WTC11 (cell line): ENCODE results near the gene XRCC5. TPM values are rescaled to one million over a fixed set of nuclear protein-coding genes. Genes with fewer than 3 reads are reported as not detected.

ENCODE experiments used
- ATAC-seq: fragments of 200-7000 bp; cut with Tn5 transposase; 2 replicates; pipeline ENCODE4 v1.10.0; 2021; ENCODE audit warnings: mild to moderate bottlenecking, moderate library complexity
- CTCF ChIA-PET: fragments of 300-600 bp; sonication (Branson Sonifier 250); formaldehyde crosslinking; loops from one replicate; lab custom pipeline; 2021; ENCODE audit warnings: antibody characterized with exemption; lab: Charles Lee
- POLR2A ChIA-PET: fragments of 350-600 bp; sonication (Branson Sonifier 250); formaldehyde crosslinking; loops from one replicate; lab custom pipeline; 2021; ENCODE audit warnings: antibody characterized with exemption; lab: Charles Lee
- DNase-seq: peaks from one replicate; pipeline ENCODE4 v3.0.0; 2021; ENCODE audit warnings: low spot score
- H3K27ac Mint-ChIP-seq: 2 replicates; pipeline ENCODE4 v1.8.0; 2021; ENCODE audit warnings: mixed read lengths
- H3K27me3 Mint-ChIP-seq: 2 replicates; pipeline ENCODE4 v1.8.0; 2021; ENCODE audit warnings: low read depth, mild to moderate bottlenecking, moderate library complexity, mixed read lengths
- H3K36me3 Mint-ChIP-seq: 2 replicates; pipeline ENCODE4 v1.8.0; 2021; ENCODE audit warnings: mixed read lengths
- H3K4me1 Mint-ChIP-seq: 2 replicates; pipeline ENCODE4 v1.8.0; 2022; ENCODE audit warnings: mixed read lengths
- H3K4me3 Mint-ChIP-seq: 2 replicates; pipeline ENCODE4 v1.8.0; 2021; ENCODE audit warnings: mild to moderate bottlenecking, moderate library complexity, mixed read lengths
- H3K9me3 Mint-ChIP-seq: 2 replicates; pipeline ENCODE4 v1.8.0; 2021; ENCODE audit warnings: mixed read lengths
- AFF4 ChIP-seq: sonication (generic); formaldehyde crosslinking; IDR thresholded peaks from 2 replicates; pipeline ENCODE4 v1.8.1; 2023; ENCODE audit warnings: mild to moderate bottlenecking, missing genetic modification reagents, borderline replicate concordance
- ATF6 ChIP-seq: sonication (generic); formaldehyde crosslinking; IDR thresholded peaks from 2 replicates; pipeline ENCODE4 v1.8.1; 2023; ENCODE audit warnings: mild to moderate bottlenecking, missing genetic modification reagents
- CDX4 ChIP-seq: fragments of 250-450 bp; sonication (Bioruptor Pico); IDR thresholded peaks from 2 replicates; pipeline ENCODE4 v1.9.0; 2021; ENCODE audit warnings: moderate library complexity, mild to moderate bottlenecking, inconsistent platforms, borderline replicate concordance
- E2F5 ChIP-seq: sonication (generic); formaldehyde crosslinking; IDR thresholded peaks from 2 replicates; pipeline ENCODE4 v1.8.1; 2022; ENCODE audit warnings: mild to moderate bottlenecking, moderate library complexity, missing genetic modification reagents
- FOXJ3 ChIP-seq: sonication (generic); formaldehyde crosslinking; IDR thresholded peaks from 2 replicates; pipeline ENCODE4 v1.9.0; 2021; ENCODE audit warnings: missing genetic modification reagents, mild to moderate bottlenecking, borderline replicate concordance
- FOXK1 ChIP-seq: sonication (generic); formaldehyde crosslinking; IDR thresholded peaks from 2 replicates; pipeline ENCODE4 v1.8.0; 2022; ENCODE audit warnings: mild to moderate bottlenecking, moderate library complexity, missing genetic modification reagents
- GRHL2 ChIP-seq: fragments of 250-450 bp; sonication (Bioruptor Pico); IDR thresholded peaks from 2 replicates; pipeline ENCODE4 v1.8.0; 2022; ENCODE audit warnings: mild to moderate bottlenecking, moderate library complexity; ENCODE audit not compliant: insufficient replicate concordance, severe bottlenecking
- JAZF1 ChIP-seq: fragments of 250-450 bp; sonication (Bioruptor Pico); IDR thresholded peaks from 2 replicates; pipeline ENCODE4 v1.9.0; 2021; ENCODE audit warnings: moderate library complexity, mild to moderate bottlenecking, inconsistent platforms
- KAT7 ChIP-seq: sonication (generic); formaldehyde crosslinking; IDR thresholded peaks from 2 replicates; pipeline ENCODE4 v1.8.1; 2023; ENCODE audit warnings: missing genetic modification reagents, mild to moderate bottlenecking, borderline replicate concordance
- MLX ChIP-seq: sonication (generic); formaldehyde crosslinking; IDR thresholded peaks from 2 replicates; pipeline ENCODE4 v1.8.1; 2023; ENCODE audit warnings: mild to moderate bottlenecking, missing genetic modification reagents, moderate library complexity
- MXD4 ChIP-seq: fragments of 250-450 bp; sonication (Bioruptor Pico); IDR thresholded peaks from 2 replicates; pipeline ENCODE4 v1.8.0; 2021; ENCODE audit warnings: mild to moderate bottlenecking, moderate library complexity, borderline replicate concordance
- NR3C1 ChIP-seq: sonication (generic); formaldehyde crosslinking; conservative IDR thresholded peaks from 2 replicates; pipeline ENCODE4 v1.8.1; 2023; ENCODE audit warnings: low read depth, mild to moderate bottlenecking, missing genetic modification reagents
- OVOL2 ChIP-seq: fragments of 250-450 bp; sonication (Bioruptor Pico); IDR thresholded peaks from 2 replicates; pipeline ENCODE4 v1.9.0; 2021; ENCODE audit warnings: mild to moderate bottlenecking, borderline replicate concordance
- PRRX2 ChIP-seq: fragments of 250-450 bp; sonication (Bioruptor Pico); IDR thresholded peaks from 2 replicates; pipeline ENCODE4 v1.8.0; 2021; ENCODE audit warnings: mild to moderate bottlenecking
- SMAD4 ChIP-seq: sonication (generic); formaldehyde crosslinking; IDR thresholded peaks from 2 replicates; pipeline ENCODE4 v1.8.0; 2022; ENCODE audit warnings: mild to moderate bottlenecking, missing genetic modification reagents
- TEAD4 ChIP-seq: sonication (generic); formaldehyde crosslinking; IDR thresholded peaks from 2 replicates; pipeline ENCODE4 v1.8.0; 2022; ENCODE audit warnings: mild to moderate bottlenecking, missing genetic modification reagents
- ZBTB21 ChIP-seq: sonication (generic); formaldehyde crosslinking; IDR thresholded peaks from 2 replicates; pipeline ENCODE4 v1.8.1; 2023; ENCODE audit warnings: mild to moderate bottlenecking, missing genetic modification reagents, borderline replicate concordance
- ZNF138 ChIP-seq: sonication (generic); formaldehyde crosslinking; conservative IDR thresholded peaks from 2 replicates; pipeline ENCODE4 v1.8.1; 2022; ENCODE audit warnings: mild to moderate bottlenecking, moderate library complexity, missing genetic modification reagents
- ZNF232 ChIP-seq: sonication (generic); formaldehyde crosslinking; IDR thresholded peaks from 2 replicates; pipeline ENCODE4 v1.8.0; 2022; ENCODE audit warnings: mild to moderate bottlenecking, missing genetic modification reagents
- ZNF317 ChIP-seq: sonication (generic); formaldehyde crosslinking; IDR thresholded peaks from 2 replicates; pipeline ENCODE4 v1.8.1; 2023; ENCODE audit warnings: low read depth, mild to moderate bottlenecking, moderate library complexity, missing genetic modification reagents, borderline replicate concordance
- total RNA-seq: library from RNA; stranded (reverse); gene quantifications from 3 replicates; pipeline ENCODE4 v1.2.3, GENCODE V29; 2021
- TF ChIP-seq, protein P1 (sequence below): sonication (generic); formaldehyde crosslinking; IDR thresholded peaks from 2 replicates; pipeline ENCODE4 v1.8.0; 2022; ENCODE audit warnings: mild to moderate bottlenecking, missing genetic modification reagents
- TF ChIP-seq, protein P2 (sequence below): fragments of 250-450 bp; sonication (Bioruptor Pico); IDR thresholded peaks from 2 replicates; pipeline ENCODE4 v2.1.2; 2022; ENCODE audit warnings: mild to moderate bottlenecking, moderate library complexity

The XRCC5 gene
- total RNA-seq, 1 experiment from 2014 or later, result 522 TPM

GRCh38 chr2:216156822-216157221 lies 47.7 kb downstream of the XRCC5 start:
- TF ChIP-seq TEAD4, result no peak
- TF ChIP-seq GRHL2 (CRISPR knock-in tag), result no peak
- no peak for TF ChIP-seq ZNF317 (CRISPR knock-in tag)
- TF ChIP-seq ATF6 (CRISPR knock-in tag), result no peak
- TF ChIP-seq, protein P1, sequence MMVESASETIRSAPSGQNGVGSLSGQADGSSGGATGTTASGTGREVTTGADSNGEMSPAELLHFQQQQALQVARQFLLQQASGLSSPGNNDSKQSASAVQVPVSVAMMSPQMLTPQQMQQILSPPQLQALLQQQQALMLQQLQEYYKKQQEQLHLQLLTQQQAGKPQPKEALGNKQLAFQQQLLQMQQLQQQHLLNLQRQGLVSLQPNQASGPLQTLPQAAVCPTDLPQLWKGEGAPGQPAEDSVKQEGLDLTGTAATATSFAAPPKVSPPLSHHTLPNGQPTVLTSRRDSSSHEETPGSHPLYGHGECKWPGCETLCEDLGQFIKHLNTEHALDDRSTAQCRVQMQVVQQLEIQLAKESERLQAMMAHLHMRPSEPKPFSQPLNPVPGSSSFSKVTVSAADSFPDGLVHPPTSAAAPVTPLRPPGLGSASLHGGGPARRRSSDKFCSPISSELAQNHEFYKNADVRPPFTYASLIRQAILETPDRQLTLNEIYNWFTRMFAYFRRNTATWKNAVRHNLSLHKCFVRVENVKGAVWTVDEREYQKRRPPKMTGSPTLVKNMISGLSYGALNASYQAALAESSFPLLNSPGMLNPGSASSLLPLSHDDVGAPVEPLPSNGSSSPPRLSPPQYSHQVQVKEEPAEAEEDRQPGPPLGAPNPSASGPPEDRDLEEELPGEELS (CRISPR knock-in tag), result no peak
- no peak for TF ChIP-seq ZNF232 (CRISPR knock-in tag)
- no peak for TF ChIP-seq AFF4 (CRISPR knock-in tag)
- TF ChIP-seq, all 79 proteins: peak for 0
- H3K4me3 Mint-ChIP-seq, result no peak overlapping the region
- peaks cover 82% of the 10 kb centered on the region for H3K36me3 Mint-ChIP-seq
- peak overlapping the region; percentile 88 for H3K27ac Mint-ChIP-seq
- POLR2A ChIA-PET, result interaction anchor here (0.6 kb wide), 1 partner anchor 15 kb away, joined by 3 read pairs; no protein-coding TSS in a partner anchor
- peak; percentile 22; the same call in 1 of the 2 replicates for ATAC-seq
- H3K9me3 Mint-ChIP-seq, result no peaks in the 10 kb centered on the region
- CTCF ChIA-PET, result interaction anchor here (1.2 kb wide), 1 partner anchor 93 kb away, joined by 3 read pairs; no protein-coding TSS in a partner anchor
- no peaks in the 10 kb centered on the region for H3K4me1 Mint-ChIP-seq
- H3K27me3 Mint-ChIP-seq, result no peaks in the 10 kb centered on the region
- DNase-seq, result no peak

DNA sequence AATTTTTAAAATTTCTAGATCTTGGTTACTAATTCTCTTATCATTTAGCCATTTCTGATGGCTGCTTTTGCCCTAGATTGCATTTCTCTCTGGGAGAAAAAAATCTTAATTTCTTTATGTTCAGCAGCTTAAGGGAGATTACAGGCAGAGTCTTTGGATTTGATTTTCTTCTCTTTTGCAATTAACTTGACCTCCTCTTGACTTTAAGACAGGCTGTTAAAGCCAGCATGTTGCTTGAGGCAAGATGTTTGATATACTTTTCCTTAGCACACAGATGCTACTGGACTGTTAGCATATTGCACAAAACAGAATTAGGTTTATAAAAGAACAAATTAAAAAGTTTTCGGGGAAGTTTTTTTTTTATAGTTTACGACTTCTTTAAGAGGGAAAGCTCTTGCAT lies 50.0 kb downstream of the XRCC5 start:
- peak overlapping the region; percentile 36; the same call in 1 of the 2 replicates for H3K27ac Mint-ChIP-seq
- TF ChIP-seq ZNF232 (CRISPR knock-in tag), result no peak
- TF ChIP-seq, protein P2, sequence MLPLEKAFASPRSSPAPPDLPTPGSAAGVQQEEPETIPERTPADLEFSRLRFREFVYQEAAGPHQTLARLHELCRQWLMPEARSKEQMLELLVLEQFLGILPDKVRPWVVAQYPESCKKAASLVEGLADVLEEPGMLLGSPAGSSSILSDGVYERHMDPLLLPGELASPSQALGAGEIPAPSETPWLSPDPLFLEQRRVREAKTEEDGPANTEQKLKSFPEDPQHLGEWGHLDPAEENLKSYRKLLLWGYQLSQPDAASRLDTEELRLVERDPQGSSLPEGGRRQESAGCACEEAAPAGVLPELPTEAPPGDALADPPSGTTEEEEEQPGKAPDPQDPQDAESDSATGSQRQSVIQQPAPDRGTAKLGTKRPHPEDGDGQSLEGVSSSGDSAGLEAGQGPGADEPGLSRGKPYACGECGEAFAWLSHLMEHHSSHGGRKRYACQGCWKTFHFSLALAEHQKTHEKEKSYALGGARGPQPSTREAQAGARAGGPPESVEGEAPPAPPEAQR, result no peak
- TF ChIP-seq JAZF1, result no peak
- TF ChIP-seq MLX (CRISPR knock-in tag), result no peak
- no peak for TF ChIP-seq FOXK1 (CRISPR knock-in tag)
- no peak for TF ChIP-seq SMAD4 (CRISPR knock-in tag)
- no peak for TF ChIP-seq PRRX2 (CRISPR knock-in tag)
- no peak for TF ChIP-seq FOXJ3
- no peak for TF ChIP-seq E2F5 (CRISPR knock-in tag)
- no peak for TF ChIP-seq KAT7 (CRISPR knock-in tag)
- TF ChIP-seq CDX4 (CRISPR knock-in tag), result no peak
- no peak for TF ChIP-seq OVOL2
- no peak for TF ChIP-seq NR3C1 (CRISPR knock-in tag)
- TF ChIP-seq ZNF138 (CRISPR knock-in tag), result no peak
- TF ChIP-seq ZBTB21, result no peak
- no peak for TF ChIP-seq MXD4 (CRISPR knock-in tag)
- DNase-seq (no peak), ATAC-seq (no peak)
- CTCF ChIA-PET, result interaction anchor here (1.0 to 1.1 kb wide), 2 partner anchors 12 to 45 kb away, joined by 3 to 5 read pairs; no protein-coding TSS in a partner anchor
- no peak overlapping the region for H3K4me3 Mint-ChIP-seq
- no peaks in the 10 kb centered on the region for H3K27me3 Mint-ChIP-seq
- H3K9me3 Mint-ChIP-seq, result no peaks in the 10 kb centered on the region
- peaks cover 83% of the 10 kb centered on the region for H3K36me3 Mint-ChIP-seq
- no peaks in the 10 kb centered on the region for H3K4me1 Mint-ChIP-seq
- POLR2A ChIA-PET, result interaction anchor here (0.7 to 0.8 kb wide), 2 partner anchors 16 to 45 kb away, joined by 3 to 4 read pairs; no protein-coding TSS in a partner anchor
